H1 (cell line): ENCODE results near the gene P2RY14. TPM values are rescaled to one million over a fixed set of nuclear protein-coding genes. Genes with fewer than 3 reads are reported as not detected.

Experiments used
- JUN ChIP-seq: IDR thresholded peaks from 2 replicates; pipeline ENCODE4 v1.6.1; 2011; ENCODE audit warnings: low read depth, mild to moderate bottlenecking, improper control_type of control experiment, low read length
- TAF7 ChIP-seq: optimal IDR thresholded peaks from 2 replicates; pipeline ENCODE3; 2011; ENCODE audit warnings: low read depth, mild to moderate bottlenecking, inconsistent platforms, low read length, moderate library complexity, borderline replicate concordance
- polyA plus RNA-seq, 7 experiments: library from polyadenylated mRNA; depleted of rRNA in 3 of 7; stranded (reverse) in 5 of 7; unstranded in 2 of 7; fragments of >200 nt in 5 of 7; fragments of 200-250 nt in 2 of 7; gene quantifications; 1 replicate in 5 of 7; 2 replicates in 1 of 7; 4 replicates in 1 of 7; pipeline versions ENCODE4 v1.2.1 to v1.2.3, GENCODE V29; 2011 to 2013; ENCODE audit warnings: missing spikeins in 2 of 7, mixed read lengths in 2 of 7
- total RNA-seq: library from RNA; stranded (reverse); fragmentation: NEBNext Ultra II Directional; extraction: Animal tissue kit (Norgen Biotek cat#: 25700); gene quantifications from 2 replicates; pipeline ENCODE4 v1.2.1, GENCODE V29; 2021
- TF ChIP-seq, protein P1 (sequence below): IDR thresholded peaks from 2 replicates; pipeline ENCODE4 v1.6.1; 2012; ENCODE audit warnings: low read length, inconsistent platforms

The P2RY14 gene
- total and polyA plus RNA-seq, 2 of the 8 experiments (the other 6 are each of a cell fraction or from before 2014, with no cell fraction given) = not detected

DNA sequence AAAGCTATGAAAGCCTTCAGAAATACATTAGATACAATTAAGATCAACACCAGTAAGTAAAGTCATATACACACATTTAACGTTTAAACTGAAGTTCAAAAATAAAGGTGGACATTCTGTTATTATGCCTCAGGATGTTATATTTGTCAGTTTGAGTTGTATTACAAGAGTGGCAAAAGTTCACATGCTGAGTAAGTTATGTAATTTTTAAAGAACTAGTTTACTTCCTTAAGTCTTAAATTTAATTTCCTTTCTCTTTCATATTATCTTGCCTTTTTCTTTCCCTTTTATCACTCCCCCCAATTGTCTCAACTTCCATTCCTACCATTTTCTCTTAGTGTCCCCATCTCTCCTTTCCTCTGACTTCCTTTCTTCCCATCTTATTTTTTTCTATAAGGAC lies 43.2 kb upstream of the P2RY14 start (continued):
- TF ChIP-seq, protein P1, sequence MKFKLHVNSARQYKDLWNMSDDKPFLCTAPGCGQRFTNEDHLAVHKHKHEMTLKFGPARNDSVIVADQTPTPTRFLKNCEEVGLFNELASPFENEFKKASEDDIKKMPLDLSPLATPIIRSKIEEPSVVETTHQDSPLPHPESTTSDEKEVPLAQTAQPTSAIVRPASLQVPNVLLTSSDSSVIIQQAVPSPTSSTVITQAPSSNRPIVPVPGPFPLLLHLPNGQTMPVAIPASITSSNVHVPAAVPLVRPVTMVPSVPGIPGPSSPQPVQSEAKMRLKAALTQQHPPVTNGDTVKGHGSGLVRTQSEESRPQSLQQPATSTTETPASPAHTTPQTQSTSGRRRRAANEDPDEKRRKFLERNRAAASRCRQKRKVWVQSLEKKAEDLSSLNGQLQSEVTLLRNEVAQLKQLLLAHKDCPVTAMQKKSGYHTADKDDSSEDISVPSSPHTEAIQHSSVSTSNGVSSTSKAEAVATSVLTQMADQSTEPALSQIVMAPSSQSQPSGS = no peak
- TF ChIP-seq TAF7 (no peak), JUN (no peak)
- TF ChIP-seq, all 59 proteins: peak for 0
